ENCODE data around the gene TBL1X.

Gene TBL1X

DNA sequence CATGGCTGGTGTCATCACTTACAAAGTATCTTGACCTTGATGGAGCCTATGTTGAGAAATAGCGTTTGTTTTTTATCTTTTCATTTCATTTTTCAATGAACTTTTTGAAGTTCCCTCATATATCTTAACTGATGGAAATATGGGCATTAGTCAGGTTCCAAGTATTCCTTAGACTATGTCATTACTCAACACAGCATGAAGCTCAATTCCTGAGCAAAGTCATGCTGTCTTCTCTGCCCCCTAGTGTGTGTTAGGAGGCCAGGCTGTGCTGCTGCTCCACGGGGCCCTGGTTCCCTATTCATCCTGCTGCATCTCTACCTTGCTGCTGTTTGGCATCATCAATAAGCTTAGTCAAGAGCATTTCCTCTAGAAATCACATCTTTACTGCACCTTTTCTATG, 259.9 kb downstream of the TBL1X start:
- TF ChIP-seq, protein P1, sequence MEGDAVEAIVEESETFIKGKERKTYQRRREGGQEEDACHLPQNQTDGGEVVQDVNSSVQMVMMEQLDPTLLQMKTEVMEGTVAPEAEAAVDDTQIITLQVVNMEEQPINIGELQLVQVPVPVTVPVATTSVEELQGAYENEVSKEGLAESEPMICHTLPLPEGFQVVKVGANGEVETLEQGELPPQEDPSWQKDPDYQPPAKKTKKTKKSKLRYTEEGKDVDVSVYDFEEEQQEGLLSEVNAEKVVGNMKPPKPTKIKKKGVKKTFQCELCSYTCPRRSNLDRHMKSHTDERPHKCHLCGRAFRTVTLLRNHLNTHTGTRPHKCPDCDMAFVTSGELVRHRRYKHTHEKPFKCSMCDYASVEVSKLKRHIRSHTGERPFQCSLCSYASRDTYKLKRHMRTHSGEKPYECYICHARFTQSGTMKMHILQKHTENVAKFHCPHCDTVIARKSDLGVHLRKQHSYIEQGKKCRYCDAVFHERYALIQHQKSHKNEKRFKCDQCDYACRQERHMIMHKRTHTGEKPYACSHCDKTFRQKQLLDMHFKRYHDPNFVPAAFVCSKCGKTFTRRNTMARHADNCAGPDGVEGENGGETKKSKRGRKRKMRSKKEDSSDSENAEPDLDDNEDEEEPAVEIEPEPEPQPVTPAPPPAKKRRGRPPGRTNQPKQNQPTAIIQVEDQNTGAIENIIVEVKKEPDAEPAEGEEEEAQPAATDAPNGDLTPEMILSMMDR (conservative IDR thresholded peaks at IDR 0.05) = no peak

DNA sequence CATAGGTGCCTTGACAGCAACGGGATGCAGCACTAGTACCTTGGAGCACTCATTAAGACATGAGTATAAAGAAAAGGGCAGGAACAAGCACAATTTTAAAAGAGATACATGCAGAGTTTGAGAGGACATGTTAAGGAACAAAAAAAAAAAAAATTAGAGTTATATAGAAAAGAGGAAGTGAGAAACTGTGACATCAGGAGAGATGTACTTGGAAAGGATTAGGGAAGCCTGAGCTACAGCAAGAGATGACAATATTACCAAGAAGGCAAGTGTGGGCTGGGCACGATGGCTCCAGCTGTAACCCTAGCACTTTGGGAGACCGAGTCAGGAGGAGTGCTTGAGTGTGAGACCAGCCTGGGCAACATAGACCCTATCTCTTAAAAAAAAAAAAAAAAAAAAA, 263.4 kb downstream of the TBL1X start:
- TF ChIP-seq, protein P1 (conservative IDR thresholded peaks at IDR 0.05) = no peak
- no peak overlapping the region for H3K27ac ChIP-seq

More for the DNA sequence above, 259.9 kb downstream of the TBL1X start:
- H3K27ac ChIP-seq = no peak overlapping the region

DNA sequence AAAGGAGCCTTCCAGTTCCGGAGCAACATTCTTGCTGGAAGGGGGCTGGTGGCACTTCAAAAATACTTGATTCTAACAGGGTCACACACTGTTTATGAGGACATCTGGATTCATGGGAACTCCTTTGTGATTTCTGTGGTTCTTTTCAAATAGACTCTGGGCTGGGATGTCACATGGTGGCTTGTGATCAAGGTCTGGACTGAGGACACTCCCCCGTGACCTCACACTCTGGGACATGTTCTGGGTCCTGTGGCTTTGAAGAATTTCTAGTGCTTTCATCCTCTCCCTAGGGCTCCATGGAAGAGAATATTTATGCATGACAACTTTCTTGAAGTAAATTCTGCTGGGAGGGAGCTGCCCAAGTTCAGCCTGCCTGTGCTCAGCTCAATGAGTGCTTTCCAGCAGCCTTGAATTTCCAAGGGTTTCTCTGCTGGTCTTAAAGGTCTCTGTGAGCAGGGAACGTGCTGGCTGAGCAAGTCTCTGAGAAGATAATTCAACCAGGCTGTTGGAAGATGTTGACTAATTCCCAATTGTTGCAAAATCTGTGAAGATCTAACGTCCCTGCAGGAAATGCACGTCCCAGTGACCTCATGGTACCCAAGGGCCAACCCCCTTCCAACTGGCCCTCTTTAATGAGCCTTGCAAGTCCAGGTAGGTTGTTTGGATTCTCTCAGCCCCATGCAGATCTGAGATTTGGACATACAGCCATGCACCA, 264.5 kb downstream of the TBL1X start:
- TF ChIP-seq, protein P1 (conservative IDR thresholded peaks at IDR 0.05) = no peak

DNA sequence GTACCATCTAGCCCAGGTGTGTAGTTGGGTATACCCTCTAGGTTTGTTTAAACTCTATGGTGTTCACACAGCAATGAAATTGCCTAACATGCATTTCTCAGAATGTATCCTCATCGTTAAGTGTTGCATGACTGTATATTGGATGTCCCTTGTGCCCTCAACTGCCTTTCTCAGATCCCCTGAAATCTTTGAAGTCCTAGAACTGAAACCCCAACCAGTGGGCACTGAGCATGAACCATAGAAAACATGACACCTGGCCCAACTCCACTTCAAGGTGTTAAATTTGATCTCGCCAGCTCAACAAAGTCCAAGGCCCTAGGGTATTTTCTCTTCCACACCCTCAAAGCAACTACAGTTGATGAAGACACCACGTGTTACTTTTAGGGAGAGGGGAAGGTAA, 265.2 kb downstream of the TBL1X start:
- TF ChIP-seq, protein P1 (conservative IDR thresholded peaks at IDR 0.05) = no peak
- H3K27ac ChIP-seq = no peak overlapping the region

More for the DNA sequence above, 264.5 kb downstream of the TBL1X start:
- no peak overlapping the region for H3K27ac ChIP-seq

DNA sequence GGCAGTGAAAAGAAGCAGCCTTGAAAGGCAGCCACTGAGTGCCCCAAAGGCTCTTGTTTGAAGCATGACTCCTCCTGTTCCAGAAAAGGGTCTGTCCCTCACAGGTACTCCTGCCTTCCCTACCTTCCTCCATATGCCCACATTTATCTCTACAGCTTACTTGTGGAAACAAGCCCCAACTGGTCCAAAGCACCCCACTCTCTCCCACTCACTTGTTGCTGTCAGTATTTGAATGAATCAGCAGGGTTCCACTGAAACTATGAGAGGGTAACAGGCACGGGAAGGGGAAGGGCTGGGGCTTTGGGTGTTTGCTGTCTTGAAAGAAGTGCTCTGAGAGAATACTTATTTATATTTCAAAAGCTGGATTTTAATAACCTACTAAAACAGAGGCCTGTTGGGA, 265.9 kb downstream of the TBL1X start:
- H3K27ac ChIP-seq = no peak overlapping the region
- TF ChIP-seq, protein P1 (conservative IDR thresholded peaks at IDR 0.05) = no peak

DNA sequence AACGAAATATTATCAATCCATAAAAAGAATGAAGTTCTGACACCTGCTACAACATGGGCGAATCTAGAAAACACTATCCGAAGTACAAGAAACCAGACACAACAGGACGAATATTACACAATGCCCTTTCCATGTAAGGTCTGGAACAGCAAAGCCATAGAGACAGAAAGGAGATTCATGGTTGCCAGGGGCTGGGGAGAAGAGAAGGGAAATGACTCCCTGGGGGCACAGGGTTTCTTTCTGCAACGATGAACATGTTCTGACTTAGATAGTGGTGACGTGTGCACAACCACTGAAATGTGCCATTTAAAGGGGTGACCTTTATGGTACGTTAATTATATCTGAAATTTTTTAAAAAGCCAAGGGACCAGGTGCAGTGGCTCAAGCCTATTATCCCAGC, 272.5 kb downstream of the TBL1X start:
- TF ChIP-seq, protein P1 (conservative IDR thresholded peaks at IDR 0.05) = no peak
- no peak overlapping the region for H3K27ac ChIP-seq

DNA sequence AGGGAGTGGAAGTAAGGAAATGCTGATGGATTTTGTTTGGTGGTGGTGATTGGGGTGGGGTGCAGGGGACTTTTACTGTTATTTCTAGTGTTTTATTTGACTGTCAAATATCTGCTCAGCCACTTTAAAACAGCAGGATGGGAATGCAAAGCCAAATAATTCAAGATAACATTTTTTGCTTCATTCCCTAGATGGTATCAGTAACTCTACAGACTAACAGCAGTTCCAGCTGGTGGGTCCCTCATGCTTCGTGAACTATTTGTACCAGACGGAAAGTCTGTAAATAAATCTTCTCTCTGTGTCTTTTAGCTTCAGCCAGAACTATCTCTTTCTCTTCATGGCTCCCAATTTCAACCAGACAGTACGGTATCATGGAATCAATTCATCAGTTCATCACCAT, 273.3 kb downstream of the TBL1X start:
- TF ChIP-seq, protein P1 (conservative IDR thresholded peaks at IDR 0.05) = no peak
- no peak overlapping the region for H3K27ac ChIP-seq

All from VCaP (cell line).